Neuronal stem cell (in vitro differentiated cells): ENCODE measurements around the gene TACC2.

Experiments used
- DNase-seq: peaks from one replicate; pipeline ENCODE4 v3.0.0-alpha.2; 2013; ENCODE audit warnings: low spot score
- H2AFZ ChIP-seq: one replicate; pipeline ENCODE4 v1.6.1; 2013; ENCODE audit warnings: mild to moderate bottlenecking, low read length, inconsistent platforms
- H2AK5ac ChIP-seq: 2 replicates; pipeline ENCODE4 v1.6.1; 2013; ENCODE audit warnings: low read depth, mild to moderate bottlenecking, inconsistent platforms, low read length, moderate library complexity, mixed read lengths
- H2BK120ac ChIP-seq: 2 replicates; pipeline ENCODE4 v1.6.1; 2013; ENCODE audit warnings: low read depth, mild to moderate bottlenecking, inconsistent platforms, low read length, moderate library complexity, mixed read lengths
- H2BK12ac ChIP-seq: one replicate; pipeline ENCODE4 v1.6.1; 2013; ENCODE audit warnings: low read length, inconsistent platforms
- H2BK15ac ChIP-seq: 2 replicates; pipeline ENCODE4 v1.6.1; 2013; ENCODE audit warnings: mild to moderate bottlenecking, low read length, inconsistent platforms, mixed read lengths
- H2BK5ac ChIP-seq: one replicate; pipeline ENCODE4 v1.6.1; 2013; ENCODE audit warnings: inconsistent platforms, mild to moderate bottlenecking, low read length, moderate library complexity
- H3K14ac ChIP-seq: one replicate; pipeline ENCODE4 v1.6.1; 2013; ENCODE audit warnings: low read length, inconsistent platforms
- H3K18ac ChIP-seq: 2 replicates; pipeline ENCODE4 v1.6.1; 2013; ENCODE audit warnings: low read length, inconsistent platforms
- H3K23ac ChIP-seq: 2 replicates; pipeline ENCODE4 v1.6.1; 2013; ENCODE audit warnings: low read depth, mild to moderate bottlenecking, mixed read lengths, low read length, inconsistent platforms; ENCODE audit not compliant: poor library complexity
- H3K27ac ChIP-seq: replicated peaks from 3 replicates; pipeline ENCODE4 v1.5.1; 2013; ENCODE audit warnings: low read length, inconsistent platforms
- H3K27me3 ChIP-seq, 3 experiments: 2 replicates each; pipeline ENCODE4 v1.6.1; 2013; ENCODE audit warnings: low read length in 3 of 3, mild to moderate bottlenecking in 2 of 3, inconsistent platforms in 1 of 3, low read depth in 1 of 3, mixed read lengths in 1 of 3, moderate library complexity in 1 of 3; ENCODE audit not compliant: control insufficient read depth in 3 of 3, insufficient read depth in 3 of 3
- H3K36me3 ChIP-seq, 2 donors: replicated peaks in 1 of 2; 2 replicates each; pipeline ENCODE4 v1.6.1; 2013; ENCODE audit warnings: low read length in 2 of 2; ENCODE audit not compliant: control insufficient read depth in 2 of 2, insufficient read depth in 2 of 2
- H3K4ac ChIP-seq: 2 replicates; pipeline ENCODE4 v1.6.1; 2013; ENCODE audit warnings: inconsistent platforms, mild to moderate bottlenecking, low read length, moderate library complexity
- H3K4me1 ChIP-seq, 2 donors: 1 replicate in 1 of 2; 2 replicates in 1 of 2; pipeline ENCODE4 v1.6.1; 2013; ENCODE audit warnings: low read length in 2 of 2, low read depth in 1 of 2; ENCODE audit not compliant: control insufficient read depth in 2 of 2, insufficient read depth in 1 of 2
- H3K4me2 ChIP-seq: one replicate; pipeline ENCODE4 v1.6.1; 2013; ENCODE audit warnings: mild to moderate bottlenecking, low read length, inconsistent platforms; ENCODE audit not compliant: insufficient read depth, poor library complexity, severe bottlenecking
- H3K4me3 ChIP-seq, 2 donors: 2 replicates each; pipeline ENCODE4 v1.5.1; 2013; ENCODE audit warnings: low read length in 2 of 2, mild to moderate bottlenecking in 2 of 2, inconsistent platforms in 1 of 2, moderate library complexity in 1 of 2
- H3K79me1 ChIP-seq: one replicate; pipeline ENCODE4 v1.6.1; 2013; ENCODE audit warnings: low read depth, mild to moderate bottlenecking, inconsistent platforms, low read length, moderate library complexity
- H3K9ac ChIP-seq: one replicate; pipeline ENCODE4 v1.6.1; 2013; ENCODE audit warnings: mild to moderate bottlenecking, low read depth, low read length, inconsistent platforms; ENCODE audit not compliant: poor library complexity
- H3K9me3 ChIP-seq, 2 donors: replicated peaks in 1 of 2; 2 replicates each; pipeline versions ENCODE3 to v1.6.1; 2013; ENCODE audit warnings: low read length in 2 of 2, mild to moderate bottlenecking in 2 of 2, inconsistent platforms in 1 of 2, low read depth in 1 of 2, mixed read lengths in 1 of 2, moderate library complexity in 1 of 2; ENCODE audit not compliant: control insufficient read depth in 2 of 2, insufficient read depth in 1 of 2
- H4K8ac ChIP-seq: one replicate; pipeline ENCODE4 v1.6.1; 2013; ENCODE audit warnings: low read depth, mild to moderate bottlenecking, inconsistent platforms, low read length, moderate library complexity
- H4K91ac ChIP-seq: one replicate; pipeline ENCODE4 v1.6.1; 2013; ENCODE audit warnings: low read length, low read depth, mild to moderate bottlenecking, inconsistent platforms; ENCODE audit not compliant: poor library complexity
- WGBS, 2 donors: extraction: QIAGEN DNeasy Blood & Tissue Kit; methylation state at CpG; one replicate each; pipeline ENCODE4 v1.1.7; 2013; ENCODE audit warnings: missing lambda C conversion rate in 2 of 2, mixed read lengths in 1 of 2; ENCODE audit not compliant: insufficient read length in 2 of 2, insufficient replicate concordance in 1 of 2; ENCODE audit errors: extremely low coverage in 2 of 2; 5-methylcytosine and 5-hydroxymethylcytosine counted together

Gene TACC2

DNA sequence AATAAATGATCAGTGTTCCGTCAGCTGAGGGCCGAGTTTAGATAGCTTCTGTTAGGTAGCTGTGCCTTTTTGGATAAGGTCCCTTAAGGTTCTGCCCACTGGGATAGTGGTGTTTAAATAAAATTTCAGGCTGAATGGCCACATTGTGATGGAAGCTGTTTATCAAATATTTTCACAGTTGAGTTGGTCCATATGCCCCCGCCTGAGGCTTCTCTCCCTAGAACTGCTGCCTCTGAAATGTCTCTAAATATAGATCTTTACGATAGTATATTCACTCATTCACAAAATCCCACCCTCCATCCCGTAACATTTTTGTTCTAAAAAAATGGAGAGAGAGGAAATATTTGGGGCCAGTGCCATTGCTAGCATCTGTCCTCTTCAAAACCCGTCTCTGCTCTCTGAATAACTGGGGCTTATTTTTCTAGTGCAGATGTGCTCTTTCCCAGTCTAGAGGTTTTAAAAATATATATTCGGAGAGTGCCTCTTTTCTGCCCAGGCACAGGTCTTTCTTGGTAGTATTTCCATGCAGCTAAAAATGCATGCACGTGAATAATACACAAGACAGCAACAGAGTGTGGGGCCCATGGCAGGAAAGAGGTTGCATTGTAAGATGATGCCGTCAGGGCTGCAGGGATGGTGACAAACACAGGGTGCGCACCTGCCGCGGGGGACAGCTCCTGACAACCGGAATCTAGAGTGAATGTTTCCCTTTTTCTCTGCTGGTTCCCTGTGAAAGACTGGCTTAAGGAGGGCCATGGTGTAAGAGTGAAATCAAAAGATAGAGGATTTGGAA lies 176.7 kb downstream of the TACC2 start:
- Histone ChIP-seq H2AFZ (no peak overlapping the region), H3K4ac (no peak overlapping the region), H2AK5ac (no peak overlapping the region), H3K27ac (no peak overlapping the region), H3K23ac (no peak overlapping the region), H3K9ac (no peak overlapping the region), H3K27me3 (no peaks in the 10 kb centered on the region), H3K18ac (no peak overlapping the region), H2BK12ac (no peak overlapping the region), H3K4me2 (peak overlapping the region; percentile 93), H2BK120ac (no peak overlapping the region), H3K4me1 (peaks cover 34 to 42% of the 10 kb centered on the region in 2 donors), H4K91ac (no peak overlapping the region), H3K79me1 (peaks cover 9% of the 10 kb centered on the region), H2BK15ac (no peak overlapping the region), H3K36me3 (peaks cover 0 to 17% of the 10 kb centered on the region in 2 donors), H3K9me3 (no peaks in the 10 kb centered on the region), H2BK5ac (no peak overlapping the region), H3K4me3 (peak overlapping the region in 1 of 2 donors; percentile 72), H3K14ac (no peak overlapping the region), H4K8ac (no peak overlapping the region)
- no CpG with 5 or more reads among the region's 13 CpGs for WGBS, 2 donors
- no peak for DNase-seq

DNA sequence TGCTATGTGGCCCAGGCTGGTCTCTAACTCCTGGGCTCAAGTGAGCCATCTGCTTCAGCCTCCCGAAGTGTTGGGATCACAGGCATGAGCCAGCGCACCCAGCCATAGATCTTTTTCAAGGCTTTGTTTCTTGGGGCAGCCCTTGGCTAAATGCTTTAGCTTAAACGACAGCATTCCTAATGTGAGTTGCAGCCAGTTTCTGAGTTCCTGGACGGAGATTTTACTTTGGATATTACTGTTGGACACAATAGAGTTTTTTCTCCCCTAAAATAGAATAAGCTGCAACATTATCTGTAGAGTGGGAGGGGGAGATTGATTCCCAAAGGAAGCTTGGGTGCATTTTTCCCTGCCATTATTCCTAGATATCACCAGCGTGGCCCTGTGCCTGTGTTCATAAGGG lies 179.1 kb downstream of the TACC2 start:
- no peak overlapping the region for H3K23ac ChIP-seq
- H3K9me3 ChIP-seq: no peaks in the 10 kb centered on the region
- H2AFZ ChIP-seq: no peak overlapping the region
- H3K4me1 ChIP-seq: peaks cover 50 to 51% of the 10 kb centered on the region in 2 donors
- no peak overlapping the region for H2BK12ac ChIP-seq
- H3K27me3 ChIP-seq: no peaks in the 10 kb centered on the region
- H4K8ac ChIP-seq: no peak overlapping the region
- H2BK15ac ChIP-seq: no peak overlapping the region
- no peak overlapping the region for H3K14ac ChIP-seq
- no peak overlapping the region for H3K4me3 ChIP-seq
- no peak overlapping the region for H2BK120ac ChIP-seq
- H3K36me3 ChIP-seq: peaks cover 0 to 17% of the 10 kb centered on the region in 2 donors
- H4K91ac ChIP-seq: no peak overlapping the region
- no peak overlapping the region for H2AK5ac ChIP-seq
- H3K4me2 ChIP-seq: no peak overlapping the region
- no peak overlapping the region for H2BK5ac ChIP-seq
- H3K27ac ChIP-seq: no peak overlapping the region
- peaks cover 9% of the 10 kb centered on the region for H3K79me1 ChIP-seq
- no peak for DNase-seq
- H3K4ac ChIP-seq: no peak overlapping the region
- no peak overlapping the region for H3K9ac ChIP-seq
- no CpG with 5 or more reads among the region's 5 CpGs for WGBS, 2 donors
- no peak overlapping the region for H3K18ac ChIP-seq

- H2BK12ac ChIP-seq: no peak overlapping the region
- no peak overlapping the region for H2BK5ac ChIP-seq
- H3K23ac ChIP-seq: no peak overlapping the region
- H3K4me1 ChIP-seq: peaks cover 51 to 57% of the 10 kb centered on the region in 2 donors
- WGBS, 2 donors: no CpG with 5 or more reads among the region's 3 CpGs
- no peak overlapping the region for H3K18ac ChIP-seq
- no peak overlapping the region for H2BK120ac ChIP-seq
- H2AFZ ChIP-seq: no peak overlapping the region
- no peak overlapping the region for H4K91ac ChIP-seq
- H2AK5ac ChIP-seq: no peak overlapping the region
- H3K27me3 ChIP-seq: no peaks in the 10 kb centered on the region
- H3K79me1 ChIP-seq: peaks cover 9% of the 10 kb centered on the region
- H3K4me2 ChIP-seq: no peak overlapping the region
- no peak for DNase-seq
- no peak overlapping the region for H3K9ac ChIP-seq
- no peak overlapping the region for H2BK15ac ChIP-seq
- no peak overlapping the region for H3K27ac ChIP-seq
- H3K36me3 ChIP-seq: peaks cover 0 to 23% of the 10 kb centered on the region in 2 donors
- no peak overlapping the region for H3K4ac ChIP-seq
- H3K9me3 ChIP-seq: no peaks in the 10 kb centered on the region
- H4K8ac ChIP-seq: no peak overlapping the region
- H3K14ac ChIP-seq: no peak overlapping the region
- H3K4me3 ChIP-seq: no peak overlapping the region
These were observed 179.8 kb downstream of the TACC2 start for GRCh38 chr10:122168598-122169394.

- H2BK12ac ChIP-seq: no peak overlapping the region
- no peak overlapping the region for H3K23ac ChIP-seq
- H2AFZ ChIP-seq: no peak overlapping the region
- H3K9ac ChIP-seq: no peak overlapping the region
- H3K18ac ChIP-seq: peak overlapping the region; percentile 44
- no CpG with 5 or more reads among the region's 7 CpGs for WGBS, 2 donors
- no peak overlapping the region for H3K14ac ChIP-seq
- H3K4ac ChIP-seq: no peak overlapping the region
- H2AK5ac ChIP-seq: no peak overlapping the region
- no peak for DNase-seq
- H3K27ac ChIP-seq: peak overlapping the region; percentile 64
- no peak overlapping the region for H2BK5ac ChIP-seq
- H3K4me2 ChIP-seq: peak overlapping the region; percentile 23
- no peak overlapping the region for H2BK15ac ChIP-seq
- H3K27me3 ChIP-seq: no peaks in the 10 kb centered on the region
- no peak overlapping the region for H4K8ac ChIP-seq
- H4K91ac ChIP-seq: no peak overlapping the region
- H3K79me1 ChIP-seq: peaks cover 6% of the 10 kb centered on the region
- H3K9me3 ChIP-seq: no peaks in the 10 kb centered on the region
- peaks cover 0 to 23% of the 10 kb centered on the region in 2 donors for H3K36me3 ChIP-seq
- no peak overlapping the region for H3K4me3 ChIP-seq
- H2BK120ac ChIP-seq: no peak overlapping the region
- H3K4me1 ChIP-seq: peaks cover 34 to 57% of the 10 kb centered on the region in 2 donors
These were observed 181.8 kb downstream of the TACC2 start for GRCh38 chr10:122170802-122171201.
